DMS 273 (cell line): ENCODE results near the gene NHLRC4.

Experiments used
- DNase-seq: peaks from one replicate; lab custom pipeline; 2025; ENCODE audit not compliant: unreplicated experiment; lab: John Stamatoyannopoulos, UW

NHLRC4 gene

DNA sequence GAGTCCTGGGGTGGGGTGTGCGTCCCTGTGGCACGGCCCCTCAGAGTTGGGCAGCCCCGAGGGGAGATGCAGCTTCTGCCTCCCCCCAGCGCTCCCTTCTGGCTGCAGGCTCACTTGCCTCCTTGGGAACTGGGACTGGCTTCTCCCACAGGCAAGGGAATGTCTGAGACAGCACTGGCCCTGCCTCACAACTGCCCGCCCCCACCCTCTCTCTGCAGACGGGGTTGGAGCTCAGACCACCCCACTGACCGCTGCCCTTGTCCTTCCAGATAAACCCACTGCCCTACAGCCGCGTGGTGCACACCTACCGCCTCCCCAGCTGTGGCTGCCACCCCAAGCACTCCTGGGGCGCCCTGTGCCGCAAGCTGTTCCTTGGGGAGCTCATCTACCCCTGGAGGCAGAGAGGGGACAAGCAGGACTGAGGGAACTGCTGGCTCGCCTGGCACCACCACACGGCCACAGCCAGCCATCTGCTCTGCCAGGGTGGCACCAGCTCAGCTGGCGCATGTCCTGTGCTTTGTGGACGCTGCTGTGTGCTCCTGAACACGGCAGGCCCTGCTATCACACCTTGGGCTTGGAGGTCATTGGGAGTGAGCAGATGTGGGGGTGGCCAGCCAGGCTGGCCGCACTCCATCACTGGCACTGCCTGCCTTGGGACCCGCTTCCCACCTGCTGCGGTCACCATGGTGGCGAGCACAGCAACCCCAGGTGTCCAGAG, 16.0 kb downstream of the NHLRC4 start:
- peak; percentile 75 for DNase-seq

DNA sequence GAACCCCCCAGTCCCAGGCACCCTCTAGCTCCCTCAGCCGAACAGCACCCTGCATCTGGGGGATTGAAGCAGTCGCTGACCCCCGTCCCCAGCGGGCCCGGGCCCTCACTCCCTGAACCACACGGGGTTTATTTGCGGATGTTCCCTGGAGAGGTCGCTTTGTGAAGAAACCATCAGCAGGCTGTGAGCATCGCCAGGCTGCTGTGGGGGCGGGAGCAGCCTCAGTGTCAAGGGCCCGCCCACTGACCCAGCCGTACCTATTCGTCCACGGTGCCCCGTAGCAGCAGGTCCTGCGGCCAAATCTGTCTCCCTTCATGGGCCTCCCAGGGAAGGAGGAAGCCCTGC, 16.6 kb downstream of the NHLRC4 start:
- peak; percentile 79 for DNase-seq

DNA sequence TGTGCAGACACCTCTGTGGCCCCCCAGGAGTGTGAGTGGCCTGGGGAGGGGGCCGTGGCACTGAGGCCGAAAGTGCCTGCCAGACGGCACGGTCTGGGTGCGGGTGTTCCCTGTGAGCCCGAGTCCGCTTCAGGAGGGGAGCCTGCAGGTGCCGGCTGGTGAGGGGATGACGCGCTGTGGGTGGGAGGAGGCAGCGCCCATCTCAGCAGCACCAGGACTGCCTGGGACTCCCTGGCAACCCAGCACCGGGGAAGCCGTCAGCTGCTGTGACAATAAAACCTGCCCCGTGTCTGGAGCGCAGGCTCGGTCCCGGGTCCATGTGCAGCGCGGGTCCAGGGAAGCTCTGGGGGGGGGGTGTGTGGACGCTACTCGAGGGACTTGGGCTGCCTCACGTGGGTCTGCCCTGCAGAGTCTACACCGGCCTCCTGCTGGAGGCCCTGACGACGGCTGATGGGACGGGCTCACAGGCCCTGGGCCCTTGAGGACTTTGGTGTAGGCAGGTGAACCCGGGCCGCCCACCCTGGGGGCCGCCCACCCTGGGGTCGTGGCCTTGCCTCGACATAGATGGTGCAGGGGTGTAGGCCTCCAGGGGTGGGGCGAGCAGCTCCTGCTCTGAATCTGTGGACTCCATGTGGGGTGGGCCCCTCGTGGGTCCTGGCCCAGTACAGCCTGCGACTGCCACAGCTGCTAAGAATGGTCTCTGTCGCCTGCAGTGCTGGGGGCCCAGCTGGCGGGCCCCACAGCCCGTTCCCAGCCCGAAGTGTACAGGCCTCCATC, 17.2 kb downstream of the NHLRC4 start:
- DNase-seq = peak; percentile 81

DNA sequence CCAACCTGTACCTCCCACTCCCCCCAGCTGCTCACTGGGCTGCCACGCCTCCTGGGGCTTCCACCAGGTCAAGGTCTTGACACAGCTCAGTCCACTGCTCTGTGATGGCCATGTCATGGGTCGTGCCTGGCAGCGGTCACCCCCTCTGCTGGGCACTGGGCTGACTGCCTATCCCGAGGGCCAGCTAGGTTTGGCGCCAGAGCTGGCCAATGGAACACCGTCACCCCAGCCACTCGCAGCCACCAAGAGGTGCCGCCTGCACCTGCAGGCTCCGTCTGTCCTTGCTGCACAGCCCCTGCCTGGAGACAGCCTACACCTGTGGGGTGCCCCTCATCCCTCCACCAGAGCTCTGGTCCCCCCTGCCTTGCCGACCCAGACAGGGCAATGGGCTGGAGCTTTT, 18.5 kb downstream of the NHLRC4 start:
- peak; percentile 40 for DNase-seq

DNA sequence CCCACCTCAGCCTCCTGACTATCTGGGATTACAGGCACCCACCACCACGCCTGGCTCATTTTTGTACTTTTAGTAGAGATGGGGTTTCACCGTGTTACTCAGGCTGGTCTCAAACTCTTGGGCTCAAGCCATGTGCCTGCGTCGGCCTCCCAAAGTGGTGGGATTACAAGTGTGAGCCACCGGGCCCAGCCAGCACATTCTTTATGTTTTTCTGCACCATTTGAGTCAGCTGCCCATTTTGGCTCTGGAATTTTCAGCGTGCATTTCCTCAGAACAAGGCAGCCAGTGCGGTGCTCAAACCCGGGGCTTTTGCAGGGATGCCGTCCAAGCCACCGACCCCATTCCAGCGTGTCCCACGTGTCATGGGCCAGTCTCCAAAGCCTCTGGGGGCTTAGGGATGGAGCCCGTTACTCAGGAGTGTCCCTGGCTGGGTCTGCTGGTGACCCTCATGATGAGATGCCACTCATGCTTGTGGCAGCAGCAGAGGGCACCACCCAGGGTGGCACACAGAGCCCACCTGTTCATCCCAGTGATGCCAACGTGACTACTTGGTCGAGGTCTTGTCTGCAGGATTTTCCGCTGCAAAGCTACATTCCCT, 19.3 kb downstream of the NHLRC4 start:
- DNase-seq = peak; percentile 59

DNA sequence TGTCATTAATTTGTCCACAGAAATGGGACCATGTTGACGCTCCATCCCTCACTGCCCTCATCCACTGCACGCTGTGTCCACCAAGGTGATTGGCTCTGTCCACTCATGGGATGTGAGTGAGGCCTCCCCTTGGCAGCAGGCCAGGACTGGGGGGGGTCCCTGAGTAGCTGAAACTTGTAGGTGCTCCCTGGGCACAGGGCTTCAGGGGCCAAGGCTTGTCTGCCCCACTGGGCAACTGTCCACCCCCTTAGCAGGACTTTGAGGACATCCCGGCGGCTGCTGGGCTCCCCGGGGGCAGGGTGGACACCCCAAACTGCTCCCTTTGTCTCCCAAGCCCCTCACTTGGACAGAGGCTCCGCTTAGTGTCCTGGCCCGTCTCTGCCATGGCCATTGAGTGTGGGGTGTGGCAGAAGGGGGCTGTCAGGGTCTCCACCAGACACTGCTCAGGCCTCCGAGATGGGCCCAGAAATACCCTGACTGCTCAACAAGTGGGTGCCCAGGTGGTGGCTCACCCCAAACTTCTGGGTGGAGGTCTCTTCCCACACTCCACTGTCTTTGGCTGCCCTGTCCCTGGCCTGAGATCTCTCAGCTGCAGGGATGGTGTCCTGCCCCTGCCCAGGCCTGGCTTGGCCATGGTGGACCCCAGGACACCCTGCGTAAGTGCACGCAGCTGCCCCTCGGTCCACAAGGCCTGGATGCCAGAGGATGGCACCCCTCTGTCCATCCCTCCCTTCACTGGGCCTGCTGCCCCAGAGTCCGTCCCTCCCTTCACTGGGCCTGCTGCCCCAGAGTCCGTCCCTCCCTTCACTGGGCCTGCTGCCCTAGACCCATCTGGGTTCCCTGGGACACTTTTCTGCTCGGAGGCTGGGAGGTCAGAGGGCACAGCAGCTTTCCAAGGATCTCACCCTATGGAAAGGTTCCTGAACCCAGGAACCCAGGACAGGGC, 20.1 kb downstream of the NHLRC4 start:
- no peak for DNase-seq

DNA sequence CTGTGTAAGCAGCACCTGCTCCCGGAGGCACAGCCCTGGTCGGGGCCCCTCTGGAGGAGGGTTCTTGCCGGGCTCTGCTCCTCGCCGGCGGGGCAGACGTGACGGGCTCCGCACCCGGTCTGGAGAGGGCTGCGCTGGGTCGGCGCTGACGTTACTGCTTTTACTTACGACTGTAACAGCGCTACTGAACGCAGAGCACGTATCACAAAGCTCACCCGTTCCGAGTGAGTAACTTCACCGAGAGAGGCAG, 21.8 kb downstream of the NHLRC4 start:
- peak; percentile 81 for DNase-seq

DNA sequence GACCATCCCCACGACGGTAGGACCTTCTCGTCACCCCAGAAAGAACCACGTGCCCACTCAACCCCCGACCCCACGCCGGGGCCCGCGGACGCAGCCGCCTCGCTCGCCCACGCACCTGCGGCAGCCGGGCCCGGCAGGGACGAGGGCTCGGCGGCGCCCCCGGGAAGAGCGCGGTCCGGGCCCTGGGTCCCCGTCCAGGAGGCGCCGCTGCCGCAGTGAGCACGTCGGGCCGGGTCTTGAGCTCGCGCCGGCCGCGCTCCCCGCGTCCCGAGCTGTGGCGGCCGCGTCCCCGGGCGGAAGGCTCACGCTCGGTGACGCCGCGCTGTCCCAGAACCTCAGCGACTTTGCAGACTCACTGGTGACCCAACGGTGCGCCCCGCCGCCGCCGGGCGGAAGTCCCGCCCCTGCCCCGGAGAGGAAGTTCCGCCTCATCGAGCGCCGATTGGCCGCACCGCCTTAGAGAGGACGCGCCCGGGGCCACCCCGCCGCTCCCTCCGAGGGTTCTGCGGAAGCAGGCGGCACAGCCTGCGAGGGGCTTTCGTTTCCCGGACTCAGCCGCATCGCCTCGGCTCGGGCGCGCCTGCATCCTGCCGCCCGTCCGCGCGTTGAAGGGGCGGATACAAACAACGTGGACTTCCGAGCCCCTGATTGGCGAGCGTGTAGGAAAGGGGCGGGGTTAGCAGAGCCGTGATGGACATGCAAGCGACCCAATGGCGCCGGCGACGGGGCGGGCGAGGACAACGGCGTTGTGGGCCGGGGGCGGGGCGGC, 22.3 kb downstream of the NHLRC4 start:
- DNase-seq = peak; percentile 98

DNA sequence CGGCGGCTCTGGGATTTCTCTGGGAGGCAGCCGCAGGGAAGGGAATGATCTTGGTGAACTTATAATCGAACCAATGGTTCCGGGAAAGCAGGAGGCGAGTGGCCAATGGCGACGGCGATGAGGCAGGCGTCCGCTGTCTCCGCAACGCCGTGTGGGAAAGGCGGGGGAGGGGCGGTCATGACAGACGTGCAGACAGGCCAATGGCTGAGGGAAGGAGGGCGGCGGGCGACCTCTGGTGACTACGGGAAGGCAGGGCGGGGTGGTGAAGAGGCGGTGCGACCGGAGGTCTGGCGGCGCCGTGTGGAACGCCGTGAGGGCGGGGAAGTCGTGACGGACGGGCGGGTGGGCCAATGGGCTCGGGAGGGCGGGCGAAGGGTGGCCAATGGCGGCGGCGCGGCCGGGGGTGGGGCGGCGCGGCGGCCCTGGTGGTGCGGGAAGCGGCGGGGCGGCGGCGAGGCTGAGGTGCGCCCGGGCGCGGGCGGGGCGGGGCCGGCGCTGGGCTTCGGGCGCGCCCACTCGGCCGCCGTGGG, 22.9 kb downstream of the NHLRC4 start, which contains the start of gene RAB40C:
RAB40C (plus strand) TSS at position 409 of the 530 bp plus-strand sequence. CDS start 226 bp downstream, outside the sequence.
- peak; percentile 99 for DNase-seq

DNA sequence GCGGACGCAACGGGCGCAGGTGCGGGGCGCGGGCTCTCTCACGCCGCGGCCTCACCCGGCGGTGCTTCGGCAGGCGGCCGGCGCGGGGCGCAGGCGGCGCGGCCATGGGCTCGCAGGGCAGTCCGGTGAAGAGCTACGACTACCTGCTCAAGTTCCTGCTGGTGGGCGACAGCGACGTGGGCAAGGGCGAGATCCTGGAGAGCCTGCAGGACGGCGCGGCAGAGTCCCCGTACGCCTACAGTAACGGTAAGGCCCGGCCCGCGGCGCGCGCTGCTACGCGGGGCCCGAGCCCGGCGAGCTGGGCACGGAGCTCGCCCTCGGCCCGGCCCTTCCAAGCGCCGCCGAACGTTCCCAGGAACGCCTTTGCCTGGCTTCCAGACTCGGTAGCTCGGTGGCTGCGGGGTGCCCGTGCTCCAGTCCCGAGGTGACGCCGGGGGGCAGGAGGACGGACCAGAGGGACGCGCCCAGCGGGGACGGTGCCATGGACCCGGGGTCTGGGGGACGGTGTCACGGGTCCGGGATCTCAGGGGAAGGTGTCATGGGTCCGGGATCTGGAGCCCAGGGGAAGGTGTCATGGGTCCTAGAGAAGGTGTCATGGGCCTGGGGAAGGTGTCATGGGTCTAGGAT, 23.5 kb downstream of the NHLRC4 start:
- peak; percentile 74 for DNase-seq

DNA sequence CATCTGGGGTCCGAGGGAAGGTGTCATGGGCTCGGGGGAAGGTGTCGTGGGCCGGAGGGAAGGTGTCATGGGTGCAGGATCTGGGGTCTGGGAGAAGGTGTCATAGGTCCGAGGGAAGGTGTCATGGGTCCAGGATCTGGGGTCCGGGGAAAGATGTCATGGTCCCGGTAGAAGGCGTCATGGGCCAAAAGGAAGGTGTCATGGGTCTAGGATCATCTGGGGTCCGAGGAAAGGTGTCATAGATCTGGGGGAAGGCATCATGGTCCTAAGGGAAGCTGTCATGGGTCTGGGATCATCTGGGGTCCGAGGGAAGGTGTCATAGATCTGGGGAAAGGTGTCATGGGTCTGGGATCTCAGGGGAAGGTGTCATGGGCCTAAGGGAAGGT, 24.0 kb downstream of the NHLRC4 start:
- DNase-seq = no peak

DNA sequence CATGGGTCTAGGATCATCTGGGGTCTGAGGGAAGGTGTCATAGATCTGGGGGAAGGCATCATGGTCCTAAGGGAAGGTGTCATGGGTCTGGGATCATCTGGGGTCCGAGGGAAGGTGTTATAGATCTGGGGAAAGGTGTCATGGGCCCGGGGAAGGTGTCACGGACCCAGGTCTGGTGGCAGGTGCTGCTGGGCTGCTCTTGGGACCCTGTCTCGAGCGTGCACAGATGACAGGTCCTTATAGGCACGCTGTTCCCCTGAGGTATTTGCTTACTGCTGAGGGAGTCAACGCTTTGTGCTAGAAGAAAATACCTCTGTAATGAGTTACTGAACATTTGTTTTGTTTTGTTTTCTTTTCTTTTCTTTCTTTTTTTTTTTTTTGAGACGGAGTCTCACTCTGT, 24.4 kb downstream of the NHLRC4 start:
- no peak for DNase-seq

DNA sequence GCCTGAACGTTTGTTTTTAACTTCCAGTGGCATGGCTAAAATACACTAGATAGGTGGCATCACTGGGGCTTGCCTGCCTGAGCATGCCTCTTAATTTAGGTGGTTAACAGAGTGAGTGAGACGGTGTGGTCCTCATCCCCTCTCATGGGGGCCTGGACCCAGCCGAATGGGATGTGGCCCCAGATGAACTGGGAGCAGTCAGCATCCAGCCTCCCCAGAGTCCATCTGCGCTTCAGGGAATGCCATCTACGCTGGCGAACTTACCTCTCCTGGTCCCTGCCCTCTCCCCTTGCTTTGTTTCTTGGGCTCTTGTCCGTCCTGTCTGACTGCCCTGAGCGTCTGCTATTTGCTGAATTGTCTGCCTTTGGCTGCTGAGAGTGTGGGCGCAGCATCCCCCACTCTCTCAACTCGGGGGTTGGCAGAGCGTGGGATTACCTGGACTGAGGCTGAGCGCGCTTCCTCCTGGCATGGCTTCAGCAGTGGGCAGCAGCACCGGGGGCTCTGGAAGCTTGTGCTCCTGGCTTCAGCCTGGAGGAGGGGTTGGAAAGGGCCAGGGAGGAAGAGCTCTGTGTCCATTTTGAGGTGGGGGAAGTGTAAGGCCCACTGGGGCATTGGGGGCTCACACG, 25.2 kb downstream of the NHLRC4 start:
- DNase-seq = no peak

DNA sequence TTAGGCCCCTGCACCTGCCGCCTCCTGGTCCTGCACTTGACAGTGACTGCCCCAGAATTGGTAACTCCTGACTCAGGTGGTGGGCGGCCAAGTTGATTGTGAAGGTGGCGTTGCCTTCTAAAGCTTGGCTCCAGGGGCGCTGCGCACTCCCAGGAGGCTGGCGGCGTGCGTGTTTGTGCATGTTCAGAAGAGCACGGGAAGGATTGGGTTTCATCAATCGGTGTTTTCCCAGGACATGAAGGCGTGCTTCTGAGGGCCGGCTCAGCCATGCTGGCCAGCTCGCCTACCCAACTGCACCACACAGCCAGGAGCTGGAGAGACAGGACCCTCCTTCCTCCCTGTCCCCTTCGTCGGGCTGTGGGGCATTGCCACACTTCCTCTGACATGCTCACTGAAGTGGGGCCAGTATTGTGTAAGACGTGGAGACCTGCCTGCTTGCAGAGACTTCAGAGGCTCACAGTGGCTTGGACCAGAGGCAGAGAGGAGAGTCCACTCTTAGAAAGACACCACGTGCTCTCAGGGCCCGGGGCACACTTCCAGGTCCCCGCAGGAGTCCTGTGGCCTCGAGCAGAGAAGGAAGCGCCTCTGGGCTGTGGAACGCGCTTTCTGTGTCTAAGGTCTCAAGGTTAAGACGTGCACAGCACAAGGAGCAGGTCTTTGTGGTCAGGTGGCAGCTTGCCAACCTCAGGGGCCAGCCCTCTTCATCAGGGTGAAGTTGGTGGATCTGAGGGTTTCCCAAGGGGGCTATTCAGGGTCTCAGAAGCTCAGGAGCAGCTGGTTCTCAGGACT, 25.9 kb downstream of the NHLRC4 start:
- peak; percentile 84 for DNase-seq

DNA sequence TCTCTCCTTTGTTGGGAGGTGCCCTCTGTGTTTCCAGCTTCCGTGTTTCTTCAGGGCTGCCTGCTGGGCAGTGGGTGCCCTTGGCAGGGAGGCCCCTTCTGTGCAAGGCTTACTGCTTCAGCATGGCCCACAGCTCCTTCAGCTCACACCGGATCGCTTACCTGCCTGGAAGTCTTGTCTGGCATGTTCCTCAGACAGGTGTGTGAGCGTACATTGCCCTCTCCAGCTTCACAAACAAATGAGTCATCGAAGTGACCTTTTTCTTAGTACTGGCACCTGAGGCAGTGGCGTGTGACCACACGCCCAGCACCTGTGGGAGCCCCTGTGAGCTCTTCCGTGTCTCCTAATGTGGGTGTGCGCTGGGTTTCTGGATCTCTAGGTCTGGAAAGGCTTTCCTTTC, 26.6 kb downstream of the NHLRC4 start:
- no peak for DNase-seq

DNA sequence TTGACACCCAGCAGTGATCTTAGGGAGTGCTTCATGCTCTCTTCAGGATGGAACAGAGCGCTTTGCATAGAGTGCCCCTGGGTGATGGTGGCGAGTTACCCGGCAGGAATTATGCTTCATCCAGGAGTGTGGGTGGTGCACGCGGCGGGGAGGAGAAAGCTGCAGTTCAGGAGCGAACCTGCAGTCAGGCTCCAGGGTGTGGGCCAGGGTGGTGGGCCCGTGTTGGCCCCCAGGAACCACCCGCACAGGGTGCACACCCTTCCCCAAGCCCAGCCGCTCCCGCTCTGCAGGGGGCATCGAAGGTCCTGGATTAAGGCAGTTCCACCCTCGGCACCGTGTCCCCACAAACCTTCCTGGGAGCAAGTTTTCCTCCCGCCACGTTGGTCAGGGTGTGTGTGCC, 27.0 kb downstream of the NHLRC4 start:
- DNase-seq = no peak

DNA sequence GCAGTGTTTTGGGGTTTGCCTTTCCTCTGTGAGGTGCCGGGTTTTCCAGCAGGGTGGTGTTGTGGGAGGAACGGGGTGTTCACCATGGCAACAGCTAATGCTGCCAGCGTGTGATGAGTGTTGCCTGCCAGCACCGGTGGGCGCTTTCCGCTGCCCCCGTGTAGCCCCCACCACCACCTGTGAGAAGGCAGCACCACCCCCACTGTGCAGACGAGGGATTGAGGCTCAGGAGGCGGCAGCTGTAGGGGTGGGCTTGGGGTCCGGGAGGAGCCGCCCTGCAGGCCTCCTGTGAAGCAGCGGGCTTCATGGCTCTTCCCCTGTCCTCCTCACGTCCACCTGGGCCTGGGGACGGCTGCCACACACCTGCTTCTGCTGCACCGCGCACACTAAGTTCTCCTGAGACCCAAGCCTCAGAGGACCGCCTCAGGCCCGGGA, 28.3 kb downstream of the NHLRC4 start:
- DNase-seq = no peak

DNA sequence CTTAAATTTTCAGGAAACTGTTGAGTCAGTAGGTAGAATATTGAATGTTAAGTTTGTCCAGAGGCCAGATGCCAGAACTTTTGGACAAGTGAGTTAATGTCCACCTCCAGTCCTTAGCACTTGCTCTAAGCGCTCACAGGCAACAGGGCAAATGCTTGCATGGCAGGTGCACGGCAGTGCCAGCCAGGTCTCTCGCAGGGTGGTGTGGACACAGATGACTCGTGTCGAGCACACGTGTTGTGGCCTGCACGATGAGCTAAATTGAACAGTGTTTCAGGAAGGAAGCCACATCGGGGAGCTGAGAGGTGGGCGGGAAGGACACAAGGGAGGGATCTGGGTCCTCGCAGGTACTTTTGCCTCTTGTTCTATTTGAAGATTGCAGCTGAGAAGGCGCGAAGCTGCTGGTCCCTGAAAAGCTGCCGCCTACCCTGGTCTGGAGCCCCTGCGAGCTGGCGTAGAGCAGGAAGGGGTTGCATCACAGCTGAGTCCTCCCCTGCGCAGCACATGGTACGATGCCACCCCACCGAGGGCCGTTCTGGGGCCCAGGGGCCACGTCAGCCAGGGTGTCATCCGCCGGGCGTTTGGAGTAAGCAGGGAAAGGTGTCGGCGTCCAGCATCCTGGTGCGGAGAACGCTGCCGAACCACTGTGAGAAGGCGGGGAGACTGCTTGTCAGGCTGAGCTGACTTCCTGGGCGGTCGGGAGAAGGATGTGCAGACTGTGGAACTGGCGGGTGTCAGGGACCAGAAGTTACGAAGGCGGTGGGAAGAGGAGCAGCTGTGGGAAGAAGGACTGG, 29.3 kb downstream of the NHLRC4 start:
- no peak for DNase-seq
